Endothelial cell of umbilical vein (primary cell): Measurements from ENCODE around the gene IBA57. TPM values are rescaled to one million over a fixed set of nuclear protein-coding genes. Genes with fewer than 3 reads are reported as not detected.
"Not testable (repeated sequence)": the region's sequence is repeated elsewhere in the genome, so short reads cannot be mapped to it uniquely, and the experiment has no call there.

Experiments used
- BruUV-seq: library from RNA; stranded (reverse); fragments of 400-500 nt; replicated peaks from 2 replicates; lab custom pipeline; 2021; lab: Mats Ljungman, UMichigan
- CTCF ChIA-PET: fragments of 300-600, 350-600 bp; sonication (Branson Sonifier 250); formaldehyde crosslinking; loops from one replicate; lab custom pipeline; 2021; ENCODE audit warnings: antibody characterized with exemption, inconsistent platforms; lab: Charles Lee
- POLR2A ChIA-PET: fragments of 300-600, 350-600 bp; sonication (Branson Sonifier 250); formaldehyde crosslinking; loops from one replicate; lab custom pipeline; 2021; ENCODE audit warnings: antibody characterized with exemption, inconsistent platforms; lab: Charles Lee
- DNase-seq: peaks from one replicate; pipeline ENCODE4 v3.0.0-alpha.2; 2011; ENCODE audit warnings: low read depth, low spot score
- FAIRE-seq: peaks from 2 replicates; lab custom pipeline; 2011; peaks lifted over from hg19 to GRCh38; lab: Jason Lieb, UNC
- H2AFZ ChIP-seq: 2 replicates; pipeline ENCODE4 v1.6.0; 2012; ENCODE audit warnings: low read depth, low read length, control low read depth, inconsistent platforms
- H3K27ac ChIP-seq: 2 replicates; pipeline ENCODE4 v1.5.1; 2011; ENCODE audit warnings: low read depth, mild to moderate bottlenecking, control low read depth, low read length, moderate library complexity; ENCODE audit not compliant: insufficient read depth
- H3K27me3 ChIP-seq, 2 experiments: 2 replicates each; pipeline versions ENCODE4 v1.6.0 to v1.6.1; 2011; ENCODE audit warnings: low read length in 2 of 2, mixed read lengths in 1 of 2; ENCODE audit not compliant: control insufficient read depth in 2 of 2, insufficient read depth in 2 of 2
- H3K36me3 ChIP-seq, 2 experiments: 2 replicates in 1 of 2; 3 replicates in 1 of 2; pipeline ENCODE4 v1.5.1; 2011; ENCODE audit warnings: low read length in 2 of 2, mild to moderate bottlenecking in 1 of 2, moderate library complexity in 1 of 2; ENCODE audit not compliant: control insufficient read depth in 2 of 2, insufficient read depth in 2 of 2; ENCODE audit errors: extremely low read depth in 1 of 2
- H3K4me1 ChIP-seq: 3 replicates; pipeline ENCODE4 v1.5.1; 2011; ENCODE audit warnings: mild to moderate bottlenecking, low read length; ENCODE audit not compliant: control insufficient read depth, insufficient read depth; ENCODE audit errors: extremely low read depth
- H3K4me2 ChIP-seq: 2 replicates; pipeline ENCODE4 v1.6.1; 2011; ENCODE audit warnings: low read length, control low read depth, mixed read lengths; ENCODE audit not compliant: insufficient read depth
- H3K4me3 ChIP-seq, 3 experiments: fragments of 200-600 bp in 1 of 3; sonication (generic), shearing (Covaris generic) in 1 of 3; replicated peaks in 1 of 3; 2 replicates each; pipeline ENCODE4 v1.5.1; 2011 to 2016; ENCODE audit warnings: control low read depth in 3 of 3, low read length in 3 of 3, mild to moderate bottlenecking in 2 of 3, inconsistent platforms in 1 of 3, low read depth in 1 of 3, moderate library complexity in 1 of 3; ENCODE audit not compliant: insufficient read depth in 1 of 3
- H3K79me2 ChIP-seq: 2 replicates; pipeline ENCODE4 v1.6.0; 2012; ENCODE audit warnings: low read length, inconsistent platforms; ENCODE audit not compliant: control insufficient read depth, insufficient read depth
- H3K9ac ChIP-seq: replicated peaks from 2 replicates; pipeline ENCODE3; 2011; ENCODE audit warnings: low read length, control low read depth; ENCODE audit not compliant: insufficient read depth; ENCODE audit errors: extremely low read depth
- H3K9me1 ChIP-seq: replicated peaks from 3 replicates; pipeline ENCODE4 v1.6.0; 2011; ENCODE audit warnings: mild to moderate bottlenecking, low read length; ENCODE audit not compliant: control insufficient read depth, insufficient read depth; ENCODE audit errors: extremely low read depth
- H3K9me3 ChIP-seq: replicated peaks from 2 replicates; pipeline ENCODE4 v1.5.1; 2012; ENCODE audit warnings: low read length, inconsistent platforms; ENCODE audit not compliant: control insufficient read depth, insufficient read depth
- H4K20me1 ChIP-seq: replicated peaks from 2 replicates; pipeline ENCODE3; 2011; ENCODE audit warnings: mild to moderate bottlenecking, low read length; ENCODE audit not compliant: control insufficient read depth, insufficient read depth; ENCODE audit errors: extremely low read depth
- CTCF ChIP-seq, 2 donors: IDR thresholded peaks; 1 replicate in 1 of 2; 2 replicates in 1 of 2; pipeline ENCODE4 v1.5.1; 2011; ENCODE audit warnings: low read length in 2 of 2, mild to moderate bottlenecking in 2 of 2, moderate library complexity in 2 of 2, control low read depth in 1 of 2, inconsistent platforms in 1 of 2, low read depth in 1 of 2; ENCODE audit not compliant: insufficient read depth in 1 of 2; ENCODE audit errors: extremely low read depth in 1 of 2
- GATA2 ChIP-seq: IDR thresholded peaks from 2 replicates; pipeline ENCODE4 v1.7.0; 2011; ENCODE audit warnings: low read depth, mild to moderate bottlenecking, moderate library complexity, mixed read lengths, low read length; ENCODE audit not compliant: insufficient read length, insufficient read depth
- POLR2AphosphoS5 ChIP-seq: IDR thresholded peaks from 2 replicates; pipeline ENCODE4 v1.6.1; 2012; ENCODE audit warnings: low read depth, mild to moderate bottlenecking, control low read depth, low read length, moderate library complexity; ENCODE audit not compliant: insufficient read depth
- dilution Hi-C: fragments of 300-500 bp; cut with MboI; formaldehyde crosslinking; loops from one replicate; pipeline ENCODE4 v1.15.0; 2019; ENCODE audit warnings: low sequenced_read_pairs; ENCODE audit not compliant: extremely low pct_ligation_motif_present
- intact Hi-C: fragments of 100-400 bp; cut with micrococcal nuclease; formaldehyde crosslinking; loops from one replicate; pipeline ENCODE4 v1.10.0; 2022
- polyA plus RNA-seq, 4 experiments: library from polyadenylated mRNA; depleted of rRNA in 3 of 4; stranded (reverse) in 3 of 4; unstranded in 1 of 4; fragments of >200 nt; gene quantifications; 2 replicates each; pipeline versions ENCODE4 v1.2.1 to v1.2.3, GENCODE V29; 2011 to 2012; ENCODE audit warnings: missing spikeins in 1 of 4
- total RNA-seq: library from RNA; stranded (reverse); gene quantifications from 2 replicates; pipeline ENCODE4 v1.2.3, GENCODE V29; 2021

The IBA57 gene
- total and polyA plus RNA-seq, 2 donors (not counting 3 experiments of a cell fraction or from before 2014, with no cell fraction given), result 3.4 to 7.7 TPM

GRCh38 chr1:228219962-228220780 lies 54.6 kb downstream of the IBA57 start:
- no peak for FAIRE-seq
- no peaks in the 10 kb centered on the region for H4K20me1 ChIP-seq
- BruUV-seq, result no TSS peak
- no peaks in the 10 kb centered on the region for H3K9me3 ChIP-seq
- POLR2A ChIA-PET, result no interaction called here
- CTCF ChIA-PET, result no interaction called here
- H3K27ac ChIP-seq, result no peak overlapping the region
- dilution Hi-C loops (no loop called here), intact Hi-C loops (loop anchor here (10.0 kb wide), 1 partner anchor 225 kb away; no protein-coding TSS in a partner anchor)
- no peaks in the 10 kb centered on the region for H3K36me3 ChIP-seq
- no peak overlapping the region for H3K4me3 ChIP-seq
- H3K4me2 ChIP-seq, result no peak overlapping the region
- TF ChIP-seq POLR2AphosphoS5 (no peak), CTCF (IDR thresholded peaks at IDR 0.05; ENCODE audit: extremely low read depth in 1 of 2, insufficient read depth in 1 of 2, low read depth in 1 of 2, low read length in 2 of 2) (no peak), GATA2 (no peak)
- no peaks in the 10 kb centered on the region for H3K9me1 ChIP-seq
- no peaks in the 10 kb centered on the region for H3K4me1 ChIP-seq
- H3K79me2 ChIP-seq, result no peaks in the 10 kb centered on the region
- no peak overlapping the region for H3K9ac ChIP-seq
- no peak overlapping the region for H2AFZ ChIP-seq
- no peaks in the 10 kb centered on the region for H3K27me3 ChIP-seq
- no peak for DNase-seq

DNA sequence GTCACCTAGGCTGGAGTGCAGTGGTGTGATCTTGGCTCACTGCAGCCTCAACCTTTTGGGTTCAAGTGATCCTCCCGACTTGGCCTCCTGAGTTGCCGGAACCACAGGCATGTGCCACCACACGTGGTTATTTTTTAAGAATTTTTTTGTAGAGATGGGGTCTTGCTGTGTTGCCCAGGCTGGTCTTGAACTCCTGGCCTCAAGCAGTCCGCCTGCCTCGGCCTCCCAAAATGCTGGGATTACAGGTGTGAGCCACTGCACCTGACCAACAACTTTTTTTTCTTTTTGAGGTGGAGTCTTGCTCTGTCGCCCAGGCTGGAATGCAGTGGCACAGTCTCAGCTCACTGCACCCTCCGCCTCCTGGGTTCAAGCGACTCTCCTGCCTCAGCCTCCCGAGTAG lies 55.5 kb downstream of the IBA57 start:
- H3K27me3 ChIP-seq, DNase-seq, FAIRE-seq, POLR2A ChIA-PET, H3K36me3 ChIP-seq, H3K27ac ChIP-seq, H3K9me1 ChIP-seq, BruUV-seq, H4K20me1 ChIP-seq, H3K4me1 ChIP-seq, H2AFZ ChIP-seq, intact Hi-C loops, H3K4me3 ChIP-seq, dilution Hi-C loops, H3K9me3 ChIP-seq, H3K79me2 ChIP-seq, H3K9ac ChIP-seq, H3K4me2 ChIP-seq: not testable (repeated sequence)
- CTCF ChIA-PET, result interaction anchor here (0.5 kb wide), 1 partner anchor 8 kb away, joined by 3 read pairs; no protein-coding TSS in a partner anchor
